Measurements from ENCODE around the gene UBE3A. TPM values are rescaled to one million over a fixed set of nuclear protein-coding genes. Genes with fewer than 3 reads are reported as not detected.

Gene UBE3A
- total RNA-seq, 1 donor from 2014 or later, result 102 TPM

GRCh38 chr15:25418202-25418601, 20.6 kb downstream of the UBE3A start:
- H3K79me2 ChIP-seq (ENCODE audit: insufficient read depth, low read length), result peaks cover 100% of the 10 kb centered on the region
- H3K9me3 ChIP-seq (ENCODE audit: insufficient read depth, low read depth, low read length), result no peaks in the 10 kb centered on the region
- H2AFZ ChIP-seq (ENCODE audit: low read depth, low read length), result no peak overlapping the region
- Mint-ChIP-seq H3K4me3 (ENCODE audit: unreplicated experiment) (no peak overlapping the region), H3K27me3 (ENCODE audit: low read depth, unreplicated experiment) (no peaks in the 10 kb centered on the region), H3K9me3 (ENCODE audit: unreplicated experiment) (no peaks in the 10 kb centered on the region), H3K27ac (ENCODE audit: unreplicated experiment) (no peak overlapping the region), H3K36me3 (ENCODE audit: low read depth, unreplicated experiment) (peaks cover 3% of the 10 kb centered on the region), H3K4me1 (ENCODE audit: low read depth, unreplicated experiment) (peaks cover 23% of the 10 kb centered on the region)
- TF ChIP-seq CTCF (IDR thresholded peaks at IDR 0.05; ENCODE audit: insufficient read depth, low read depth, low read length) (no peak), EZH2 (IDR thresholded peaks at IDR 0.05; ENCODE audit: insufficient read depth, low read length) (no peak)
- H3K4me3 ChIP-seq (ENCODE audit: insufficient read depth, low read depth, low read length), result no peak overlapping the region
- H3K27me3 ChIP-seq (ENCODE audit: insufficient read depth, low read length), result no peaks in the 10 kb centered on the region
- peaks cover 16% of the 10 kb centered on the region for H3K4me1 ChIP-seq (ENCODE audit: insufficient read depth, low read length)
- no peak overlapping the region for H3K4me2 ChIP-seq (ENCODE audit: low read length)
- DNase-seq (ENCODE audit: low read depth) (no peak), FAIRE-seq (no peak)
- no peak overlapping the region for H3K27ac ChIP-seq (ENCODE audit: low read depth, low read length)
- no peaks in the 10 kb centered on the region for H3K36me3 ChIP-seq (ENCODE audit: insufficient read depth, low read length)
- H4K20me1 ChIP-seq (ENCODE audit: insufficient read depth, low read length), result peaks cover 87% of the 10 kb centered on the region
- no peak overlapping the region for H3K9ac ChIP-seq (ENCODE audit: low read length)

GRCh38 chr15:25417604-25418003, 21.2 kb downstream of the UBE3A start:
- peaks cover 23% of the 10 kb centered on the region for H3K4me1 Mint-ChIP-seq (ENCODE audit: low read depth, unreplicated experiment)
- no peak overlapping the region for H3K27ac ChIP-seq (ENCODE audit: low read depth, low read length)
- peaks cover 16% of the 10 kb centered on the region for H3K4me1 ChIP-seq (ENCODE audit: insufficient read depth, low read length)
- no peak overlapping the region for H3K27ac Mint-ChIP-seq (ENCODE audit: unreplicated experiment)
- peaks cover 90% of the 10 kb centered on the region for H4K20me1 ChIP-seq (ENCODE audit: insufficient read depth, low read length)
- no peak overlapping the region for H3K4me2 ChIP-seq (ENCODE audit: low read length)
- no peak for TF ChIP-seq CTCF (IDR thresholded peaks at IDR 0.05; ENCODE audit: insufficient read depth, low read depth, low read length)
- no peak overlapping the region for H3K4me3 Mint-ChIP-seq (ENCODE audit: unreplicated experiment)
- H3K27me3 Mint-ChIP-seq (ENCODE audit: low read depth, unreplicated experiment), result no peaks in the 10 kb centered on the region
- H3K27me3 ChIP-seq (ENCODE audit: insufficient read depth, low read length), result no peaks in the 10 kb centered on the region
- peaks cover 3% of the 10 kb centered on the region for H3K36me3 Mint-ChIP-seq (ENCODE audit: low read depth, unreplicated experiment)
- DNase-seq (ENCODE audit: low read depth), result no peak
- H3K4me3 ChIP-seq (ENCODE audit: insufficient read depth, low read depth, low read length), result no peak overlapping the region
- H3K9me3 ChIP-seq (ENCODE audit: insufficient read depth, low read depth, low read length), result no peaks in the 10 kb centered on the region
- no peak for FAIRE-seq
- no peaks in the 10 kb centered on the region for H3K36me3 ChIP-seq (ENCODE audit: insufficient read depth, low read length)
- peaks cover 100% of the 10 kb centered on the region for H3K79me2 ChIP-seq (ENCODE audit: insufficient read depth, low read length)
- H3K9me3 Mint-ChIP-seq (ENCODE audit: unreplicated experiment), result no peaks in the 10 kb centered on the region
- no peak overlapping the region for H3K9ac ChIP-seq (ENCODE audit: low read length)
- no peak overlapping the region for H2AFZ ChIP-seq (ENCODE audit: low read depth, low read length)

GRCh38 chr15:25416693-25417092, 22.1 kb downstream of the UBE3A start:
- Histone ChIP-seq H4K20me1 (ENCODE audit: insufficient read depth, low read length) (peaks cover 91% of the 10 kb centered on the region), H3K79me2 (ENCODE audit: insufficient read depth, low read length) (peaks cover 100% of the 10 kb centered on the region), H3K27ac (ENCODE audit: low read depth, low read length) (no peak overlapping the region), H3K4me2 (ENCODE audit: low read length) (peak overlapping the region; percentile 61), H3K27me3 (ENCODE audit: insufficient read depth, low read length) (no peaks in the 10 kb centered on the region), H3K9me3 (ENCODE audit: insufficient read depth, low read depth, low read length) (no peaks in the 10 kb centered on the region), H3K4me3 (ENCODE audit: insufficient read depth, low read depth, low read length) (no peak overlapping the region), H3K36me3 (ENCODE audit: insufficient read depth, low read length) (no peaks in the 10 kb centered on the region), H3K4me1 (ENCODE audit: insufficient read depth, low read length) (peaks cover 16% of the 10 kb centered on the region), H3K9ac (ENCODE audit: low read length) (peak overlapping the region; percentile 6), H2AFZ (ENCODE audit: low read depth, low read length) (no peak overlapping the region)
- H3K4me1 Mint-ChIP-seq (ENCODE audit: low read depth, unreplicated experiment), result peaks cover 23% of the 10 kb centered on the region
- TF ChIP-seq EZH2 (IDR thresholded peaks at IDR 0.05; ENCODE audit: insufficient read depth, low read length) (no peak), CTCF (IDR thresholded peaks at IDR 0.05; ENCODE audit: insufficient read depth, low read depth, low read length) (no peak)
- no peaks in the 10 kb centered on the region for H3K27me3 Mint-ChIP-seq (ENCODE audit: low read depth, unreplicated experiment)
- H3K4me3 Mint-ChIP-seq (ENCODE audit: unreplicated experiment), result no peak overlapping the region
- DNase-seq (ENCODE audit: low read depth) (no peak), FAIRE-seq (no peak)
- peaks cover 3% of the 10 kb centered on the region for H3K36me3 Mint-ChIP-seq (ENCODE audit: low read depth, unreplicated experiment)
- H3K9me3 Mint-ChIP-seq (ENCODE audit: unreplicated experiment), result no peaks in the 10 kb centered on the region
- no peak overlapping the region for H3K27ac Mint-ChIP-seq (ENCODE audit: unreplicated experiment)

Data from astrocyte (in vitro differentiated cells and primary cell).